ENCODE results near the gene ESYT1. TPM values are rescaled to one million over a fixed set of nuclear protein-coding genes. Genes with fewer than 3 reads are reported as not detected.

ESYT1 gene
- total RNA-seq, 4 donors from 2014 or later = 51.2 to 84.1 (median 64.9) TPM

- 90% methylated on average over 17 of the region's 17 CpGs for WGBS, 2 donors
- no peak for TF ChIP-seq CTCF (IDR thresholded peaks at IDR 0.05)
- TF ChIP-seq POLR2A (IDR thresholded peaks at IDR 0.05) = no peak
- DNase-seq (ENCODE audit: low spot score in 2 of 2) = no peak
- no peak overlapping the region for H3K4me3 ChIP-seq (ENCODE audit: low read depth, poor library complexity, severe bottlenecking)
- intact Hi-C loops (cut with DNase I; ENCODE audit: low total_unique reads) = no loop called here
Measured at GRCh38 chr12:56120158-56120846, 7.8 kb upstream of the ESYT1 start.

- TF ChIP-seq CTCF (IDR thresholded peaks at IDR 0.05) (no peak), POLR2A (IDR thresholded peaks at IDR 0.05) (no peak)
- intact Hi-C loops (cut with DNase I; ENCODE audit: low total_unique reads) = no loop called here
- H3K4me3 ChIP-seq (ENCODE audit: low read depth, poor library complexity, severe bottlenecking) = no peak overlapping the region
- 87 to 92% methylated on average over 11 of the region's 11 CpGs for WGBS, 2 donors
- no peak for DNase-seq (ENCODE audit: low spot score in 2 of 2)
Measured at GRCh38 chr12:56121204-56121870, 6.7 kb upstream of the ESYT1 start.

GRCh38 chr12:56122637-56123036 lies 5.4 kb upstream of the ESYT1 start:
- 82 to 88% methylated on average over 2 of the region's 2 CpGs for WGBS, 2 donors
- intact Hi-C loops (cut with DNase I; ENCODE audit: low total_unique reads) = no loop called here

GRCh38 chr12:56124133-56124532 lies 3.9 kb upstream of the ESYT1 start:
- DNase-seq (ENCODE audit: low spot score in 2 of 2) = no peak
- intact Hi-C loops (cut with DNase I; ENCODE audit: low total_unique reads) = no loop called here
- TF ChIP-seq CTCF (IDR thresholded peaks at IDR 0.05) (no peak), POLR2A (IDR thresholded peaks at IDR 0.05) (no peak)
- 89% methylated on average over 4 of the region's 4 CpGs for WGBS, 2 donors
- no peak overlapping the region for H3K4me3 ChIP-seq (ENCODE audit: low read depth, poor library complexity, severe bottlenecking)

More at GRCh38 chr12:56122637-56123036, 5.4 kb upstream of the ESYT1 start:
- H3K4me3 ChIP-seq (ENCODE audit: low read depth, poor library complexity, severe bottlenecking) = no peak overlapping the region
- TF ChIP-seq POLR2A (IDR thresholded peaks at IDR 0.05) (no peak), CTCF (IDR thresholded peaks at IDR 0.05) (no peak)
- DNase-seq (ENCODE audit: low spot score in 2 of 2) = no peak

GRCh38 chr12:56126732-56127239 lies 1.3 kb upstream of the ESYT1 start:
- TF ChIP-seq POLR2A (IDR thresholded peaks at IDR 0.05) = no peak
- TF ChIP-seq CTCF (IDR thresholded peaks at IDR 0.05) = no peak
- WGBS, 2 donors = 52 to 54% methylated on average over 3 of the region's 3 CpGs
- DNase-seq (ENCODE audit: low spot score in 2 of 2) = no peak
- intact Hi-C loops (cut with DNase I; ENCODE audit: low total_unique reads) = loop anchor here (5.0 kb wide), 1 partner anchor 61 kb away; the partner anchor contains the start of gene SMARCC2
- no peak overlapping the region for H3K4me3 ChIP-seq (ENCODE audit: low read depth, poor library complexity, severe bottlenecking)

Data from lower leg skin (tissue), 4 donors.